OCI-LY1 (cell line): Measurements from ENCODE around the gene AP3D1.

Experiments
- H2AFZ ChIP-seq: fragments of 200-600 bp; sonication (generic), shearing (Covaris generic); 2 replicates; pipeline ENCODE4 v1.6.0; 2014; ENCODE audit warnings: antibody characterized with exemption, mild to moderate bottlenecking, low read length
- H3F3A ChIP-seq: fragments of 200-600 bp; sonication (generic), shearing (Covaris generic); 2 replicates; pipeline ENCODE4 v1.6.0; 2014; ENCODE audit warnings: mild to moderate bottlenecking, antibody characterized with exemption, low read length, moderate library complexity; ENCODE audit not compliant: insufficient read depth
- H3K27ac ChIP-seq: fragments of 200-600 bp; sonication (generic); 2 replicates; pipeline ENCODE4 v1.5.1; 2014; ENCODE audit warnings: low read length, mixed run types, mild to moderate bottlenecking, low read depth; ENCODE audit not compliant: poor library complexity, severe bottlenecking
- H3K27me3 ChIP-seq: fragments of 200-600 bp; sonication (generic); 2 replicates; pipeline ENCODE4 v1.6.0; 2014; ENCODE audit warnings: antibody characterized with exemption, mild to moderate bottlenecking, low read length, moderate library complexity; ENCODE audit not compliant: insufficient read depth
- H3K36me3 ChIP-seq: fragments of 200-600 bp; sonication (generic); 2 replicates; pipeline ENCODE4 v1.6.1; 2014; ENCODE audit warnings: mild to moderate bottlenecking, antibody characterized with exemption, low read length, moderate library complexity, mixed read lengths; ENCODE audit not compliant: insufficient read depth
- H3K4me1 ChIP-seq: fragments of 200-600 bp; sonication (generic); 2 replicates; pipeline ENCODE4 v1.5.1; 2014; ENCODE audit warnings: mild to moderate bottlenecking, low read length, moderate library complexity; ENCODE audit not compliant: insufficient read depth, severe bottlenecking
- H3K4me2 ChIP-seq: fragments of 200-600 bp; sonication (generic), shearing (Covaris generic); 2 replicates; pipeline ENCODE4 v1.6.1; 2014; ENCODE audit warnings: low read length
- H3K4me3 ChIP-seq: fragments of 200-600 bp; sonication (generic); 2 replicates; pipeline ENCODE4 v1.5.1; 2014; ENCODE audit warnings: low read length, low read depth, mild to moderate bottlenecking, mixed read lengths; ENCODE audit not compliant: poor library complexity, severe bottlenecking
- H3K79me2 ChIP-seq: fragments of 200-600 bp; shearing (Covaris generic); 2 replicates; pipeline ENCODE4 v1.6.1; 2016; ENCODE audit warnings: mixed run types, low read length, mixed read lengths; ENCODE audit not compliant: insufficient read depth
- H3K9ac ChIP-seq: fragments of 200-600 bp; sonication (generic), shearing (Covaris generic); 2 replicates; pipeline ENCODE4 v1.6.1; 2014; ENCODE audit warnings: mild to moderate bottlenecking, low read length, mixed read lengths
- H3K9me2 ChIP-seq: fragments of 200-600 bp; sonication (generic), shearing (Covaris generic); 2 replicates; pipeline ENCODE4 v1.6.1; 2014; ENCODE audit warnings: low read depth, mild to moderate bottlenecking, low read length, mixed read lengths
- H3K9me3 ChIP-seq: fragments of 200-600 bp; shearing (Covaris generic); 2 replicates; pipeline ENCODE4 v1.6.1; 2014; ENCODE audit warnings: low read length, mixed read lengths
- H4K20me1 ChIP-seq: fragments of 200-600 bp; sonication (generic), shearing (Covaris generic); 2 replicates; pipeline ENCODE4 v1.6.0; 2016; ENCODE audit warnings: mild to moderate bottlenecking, low read length; ENCODE audit not compliant: insufficient read depth
- CTCF ChIP-seq: fragments of 200-600 bp; sonication (generic), shearing (Covaris generic); IDR thresholded peaks from 2 replicates; pipeline ENCODE4 v1.5.1; 2017; ENCODE audit warnings: mild to moderate bottlenecking, antibody characterized with exemption, low read length, moderate library complexity, mixed read lengths
- EZH2 ChIP-seq: fragments of 200-600 bp; sonication (generic), shearing (Covaris generic); IDR thresholded peaks from 2 replicates; pipeline ENCODE4 v1.8.0; 2017; ENCODE audit warnings: borderline replicate concordance, mixed run types, mild to moderate bottlenecking, antibody characterized with exemption, low read length, moderate library complexity, mixed read lengths

The AP3D1 gene

GRCh38 chr19:2122982-2123381 lies 28.4 kb downstream of the AP3D1 start:
- H3K36me3 ChIP-seq: peaks cover 31% of the 10 kb centered on the region
- no peak overlapping the region for H3K27ac ChIP-seq
- H4K20me1 ChIP-seq: no peaks in the 10 kb centered on the region
- no peak overlapping the region for H3K4me2 ChIP-seq
- no peaks in the 10 kb centered on the region for H3F3A ChIP-seq
- no peak for TF ChIP-seq EZH2
- TF ChIP-seq CTCF: no peak
- no peaks in the 10 kb centered on the region for H3K9me2 ChIP-seq
- no peaks in the 10 kb centered on the region for H3K4me1 ChIP-seq
- H3K79me2 ChIP-seq: no peaks in the 10 kb centered on the region
- H2AFZ ChIP-seq: no peak overlapping the region
- H3K9ac ChIP-seq: no peak overlapping the region
- H3K9me3 ChIP-seq: no peaks in the 10 kb centered on the region
- no peaks in the 10 kb centered on the region for H3K27me3 ChIP-seq
- no peak overlapping the region for H3K4me3 ChIP-seq

- Histone ChIP-seq H3K9me3 (no peaks in the 10 kb centered on the region), H3K27me3 (no peaks in the 10 kb centered on the region), H4K20me1 (no peaks in the 10 kb centered on the region), H3K4me2 (no peak overlapping the region), H3K9ac (no peak overlapping the region), H3K4me1 (no peaks in the 10 kb centered on the region), H2AFZ (no peak overlapping the region), H3K9me2 (no peaks in the 10 kb centered on the region), H3K79me2 (no peaks in the 10 kb centered on the region), H3K4me3 (no peak overlapping the region), H3K27ac (no peak overlapping the region), H3F3A (no peaks in the 10 kb centered on the region), H3K36me3 (peaks cover 30% of the 10 kb centered on the region)
- TF ChIP-seq EZH2 (no peak), CTCF (no peak)
These were observed 29.1 kb downstream of the AP3D1 start for GRCh38 chr19:2122251-2122650.

GRCh38 chr19:2121416-2122051 lies 29.8 kb downstream of the AP3D1 start:
- no peaks in the 10 kb centered on the region for H3K79me2 ChIP-seq
- peaks cover 32% of the 10 kb centered on the region for H3K36me3 ChIP-seq
- TF ChIP-seq CTCF (no peak), EZH2 (no peak)
- no peak overlapping the region for H3K4me2 ChIP-seq
- H3K9ac ChIP-seq: no peak overlapping the region
- no peak overlapping the region for H3K4me3 ChIP-seq
- H3F3A ChIP-seq: no peaks in the 10 kb centered on the region
- no peaks in the 10 kb centered on the region for H4K20me1 ChIP-seq
- no peaks in the 10 kb centered on the region for H3K9me2 ChIP-seq
- no peak overlapping the region for H2AFZ ChIP-seq
- no peak overlapping the region for H3K27ac ChIP-seq
- no peaks in the 10 kb centered on the region for H3K27me3 ChIP-seq
- no peaks in the 10 kb centered on the region for H3K9me3 ChIP-seq
- H3K4me1 ChIP-seq: no peaks in the 10 kb centered on the region
